GM12801 (cell line): Measurements from ENCODE around the gene TSPAN6.

ENCODE experiments used
- CTCF ChIP-seq: IDR thresholded peaks from one replicate; pipeline ENCODE4 v1.5.1; 2011; ENCODE audit warnings: control low read depth; ENCODE audit not compliant: insufficient read length; ENCODE audit errors: extremely low read depth

Gene TSPAN6

DNA sequence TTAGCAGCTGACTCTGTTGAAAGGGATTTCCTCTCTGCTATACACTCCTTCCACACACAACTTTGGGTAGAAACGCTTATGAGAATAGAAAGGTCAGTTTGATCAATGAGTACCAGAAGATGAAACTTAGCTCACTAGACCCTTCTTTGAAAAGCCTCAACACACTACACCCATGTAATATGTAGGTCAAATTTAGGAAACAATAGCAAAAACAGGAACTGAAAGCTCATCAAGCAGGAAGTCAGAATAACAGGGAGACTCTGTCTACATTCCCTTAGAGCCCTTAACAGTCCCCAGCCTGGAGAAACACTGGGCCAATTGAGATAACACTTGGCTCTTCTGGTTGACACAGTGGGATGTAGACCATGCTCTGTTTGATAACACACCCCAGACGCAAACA is 38.1 kb upstream of the TSPAN6 start:
- TF ChIP-seq CTCF: no peak

- TF ChIP-seq CTCF: no peak
Observed at GRCh38 chrX:100673397-100673953, 36.9 kb upstream of the TSPAN6 start.

DNA sequence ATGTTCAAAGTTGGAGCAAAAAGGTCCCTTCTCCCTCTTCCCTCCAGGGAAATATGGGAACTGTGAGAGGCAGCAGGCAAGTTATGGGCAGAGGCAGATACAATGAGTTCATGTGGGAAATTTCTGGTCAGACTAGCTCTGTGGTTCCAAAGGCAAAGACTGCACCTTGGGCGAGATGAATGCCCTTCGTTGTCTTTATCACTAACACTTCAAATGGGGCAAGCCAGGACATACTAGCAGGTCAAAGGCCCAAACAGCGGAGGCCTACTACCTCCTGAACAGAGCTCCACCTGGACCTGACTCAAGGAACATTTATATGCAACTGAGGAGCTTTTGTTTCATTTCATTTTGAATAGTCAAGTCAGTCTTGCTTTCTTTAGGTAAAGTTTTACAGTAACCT is 36.4 kb upstream of the TSPAN6 start:
- TF ChIP-seq CTCF: no peak

- TF ChIP-seq CTCF: no peak
Observed at GRCh38 chrX:100663642-100664041, 27.0 kb upstream of the TSPAN6 start.

- no peak for TF ChIP-seq CTCF
Observed at GRCh38 chrX:100662796-100663195, 26.2 kb upstream of the TSPAN6 start.

DNA sequence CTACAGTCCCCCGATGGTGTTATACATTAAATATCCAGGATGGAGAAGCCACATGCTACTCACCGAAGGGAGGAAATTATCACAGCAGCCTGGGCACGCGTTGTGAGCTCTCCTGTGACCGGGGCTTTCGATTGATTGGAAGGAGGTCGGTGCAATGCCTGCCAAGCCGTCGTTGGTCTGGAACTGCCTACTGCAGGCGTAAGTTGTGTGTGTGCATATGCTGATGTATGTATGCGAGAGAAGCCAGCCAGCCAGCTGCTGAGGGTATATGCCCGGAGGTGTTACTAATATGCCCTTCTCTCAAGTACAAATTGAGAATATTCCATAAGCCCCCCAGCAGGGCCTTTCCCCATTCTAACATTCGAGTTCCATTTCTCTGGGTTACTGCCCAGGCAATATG is 25.6 kb upstream of the TSPAN6 start:
- no peak for TF ChIP-seq CTCF

DNA sequence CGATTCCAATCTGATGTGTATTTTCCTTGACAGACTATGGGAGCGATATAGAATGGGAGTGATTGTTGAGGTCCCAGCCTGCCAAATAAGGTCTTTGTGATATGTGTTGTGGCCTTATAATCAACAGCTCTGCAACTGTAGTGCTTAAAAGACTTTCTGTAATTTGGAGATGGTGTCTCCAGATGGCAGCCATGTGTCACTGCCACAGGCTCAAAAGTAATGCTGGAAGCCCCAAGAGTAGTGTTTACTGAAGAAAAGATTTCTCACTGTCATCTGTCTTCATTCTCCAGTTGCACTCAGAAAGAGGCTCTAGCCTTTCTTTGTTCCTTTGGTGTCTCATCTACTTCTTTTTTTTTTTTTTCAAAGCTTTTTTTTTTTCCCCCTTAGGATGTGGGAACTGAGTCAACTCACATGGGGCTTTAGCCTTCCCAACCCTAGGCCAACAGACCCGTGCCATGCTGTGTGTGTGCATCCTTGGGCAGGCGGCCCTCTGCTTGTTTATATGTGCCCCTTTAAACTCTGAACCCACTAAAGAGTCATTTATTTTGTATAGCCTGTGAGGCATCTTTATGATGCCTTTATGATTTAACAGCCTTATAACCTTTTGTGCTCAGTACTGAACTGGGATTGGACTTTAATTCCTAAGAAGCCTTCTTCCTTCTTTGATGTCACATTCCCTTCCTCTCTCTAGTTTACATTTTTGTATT is 23.0 kb upstream of the TSPAN6 start:
- TF ChIP-seq CTCF: no peak

- TF ChIP-seq CTCF: no peak
Observed at GRCh38 chrX:100658941-100659381, 22.4 kb upstream of the TSPAN6 start.
